Measurements from ENCODE around the gene PRR5. TPM values are rescaled to one million over a fixed set of nuclear protein-coding genes. Genes with fewer than 3 reads are reported as not detected.

Gene PRR5
- polyA plus RNA-seq, 1 experiment: 12.9 TPM

- no peak overlapping the region for H3K4me3 ChIP-seq (ENCODE audit: low read depth, low read length)
- H3K27ac ChIP-seq (ENCODE audit: low read depth, low read length): no peak overlapping the region
- H3K27me3 ChIP-seq (ENCODE audit: control insufficient read depth, insufficient read depth, low read length): peaks cover 12% of the 10 kb centered on the region
- ChIA-PET CTCF (no interaction called here), POLR2A (no interaction called here)
- no peak for TF ChIP-seq CTCF (IDR thresholded peaks at IDR 0.05; ENCODE audit: low read depth, low read length)
- H3K9me3 ChIP-seq (ENCODE audit: control insufficient read depth, insufficient read depth, low read length): no peaks in the 10 kb centered on the region
- DNase-seq (ENCODE audit: low read depth, low spot score): no peak
Measured at GRCh38 chr22:44782363-44782963, 80.5 kb downstream of the PRR5 start.

GRCh38 chr22:44783091-44783490 lies 81.1 kb downstream of the PRR5 start:
- ChIA-PET CTCF (no interaction called here), POLR2A (no interaction called here)
- DNase-seq (ENCODE audit: low read depth, low spot score): no peak
- Histone ChIP-seq H3K4me3 (ENCODE audit: low read depth, low read length) (no peak overlapping the region), H3K27ac (ENCODE audit: low read depth, low read length) (no peak overlapping the region), H3K9me3 (ENCODE audit: control insufficient read depth, insufficient read depth, low read length) (no peaks in the 10 kb centered on the region), H3K27me3 (ENCODE audit: control insufficient read depth, insufficient read depth, low read length) (peaks cover 12% of the 10 kb centered on the region)
- TF ChIP-seq CTCF (IDR thresholded peaks at IDR 0.05; ENCODE audit: low read depth, low read length): no peak

- ChIA-PET CTCF (no interaction called here), POLR2A (no interaction called here)
- peaks cover 12% of the 10 kb centered on the region for H3K27me3 ChIP-seq (ENCODE audit: control insufficient read depth, insufficient read depth, low read length)
- no peak overlapping the region for H3K27ac ChIP-seq (ENCODE audit: low read depth, low read length)
- H3K9me3 ChIP-seq (ENCODE audit: control insufficient read depth, insufficient read depth, low read length): no peaks in the 10 kb centered on the region
- no peak for DNase-seq (ENCODE audit: low read depth, low spot score)
- H3K4me3 ChIP-seq (ENCODE audit: low read depth, low read length): no peak overlapping the region
- no peak for TF ChIP-seq CTCF (IDR thresholded peaks at IDR 0.05; ENCODE audit: low read depth, low read length)
Measured at GRCh38 chr22:44783581-44783980, 81.6 kb downstream of the PRR5 start.

GRCh38 chr22:44786136-44786535 lies 84.1 kb downstream of the PRR5 start:
- peaks cover 2% of the 10 kb centered on the region for H3K27me3 ChIP-seq (ENCODE audit: control insufficient read depth, insufficient read depth, low read length)
- H3K27ac ChIP-seq (ENCODE audit: low read depth, low read length): no peak overlapping the region
- DNase-seq (ENCODE audit: low read depth, low spot score): no peak
- TF ChIP-seq CTCF (IDR thresholded peaks at IDR 0.05; ENCODE audit: low read depth, low read length): no peak
- no peak overlapping the region for H3K4me3 ChIP-seq (ENCODE audit: low read depth, low read length)
- H3K9me3 ChIP-seq (ENCODE audit: control insufficient read depth, insufficient read depth, low read length): no peaks in the 10 kb centered on the region
- ChIA-PET CTCF (interaction anchor here (0.6 kb wide), 1 partner anchor 42 kb away, joined by 3 read pairs; no protein-coding TSS in a partner anchor), POLR2A (no interaction called here)

- ChIA-PET CTCF (interaction anchor here (0.6 kb wide), 1 partner anchor 42 kb away, joined by 3 read pairs; no protein-coding TSS in a partner anchor), POLR2A (no interaction called here)
- no peak for TF ChIP-seq CTCF (IDR thresholded peaks at IDR 0.05; ENCODE audit: low read depth, low read length)
- Histone ChIP-seq H3K27me3 (ENCODE audit: control insufficient read depth, insufficient read depth, low read length) (peaks cover 3% of the 10 kb centered on the region), H3K4me3 (ENCODE audit: low read depth, low read length) (no peak overlapping the region), H3K9me3 (ENCODE audit: control insufficient read depth, insufficient read depth, low read length) (no peaks in the 10 kb centered on the region), H3K27ac (ENCODE audit: low read depth, low read length) (no peak overlapping the region)
- DNase-seq (ENCODE audit: low read depth, low spot score): no peak
Measured at GRCh38 chr22:44786610-44787009, 84.6 kb downstream of the PRR5 start.

Other genes starting within 250 kb of the PRR5 start
- 22.4 and 25.9 TPM in 2 replicates for gene RTL6, start 204.0 kb upstream of the PRR5 start, polyA plus RNA-seq (2011; rRNA removed)
- 0.10 and 0.16 TPM in 2 replicates for gene ARHGAP8, start 50.4 kb downstream of the PRR5 start, polyA plus RNA-seq (2011; rRNA removed)

All from AG04450 (cell line).